ENCODE data around the gene SLC6A5.

- TF ChIP-seq CTCF (IDR thresholded peaks at IDR 0.05 in 4 of 5, conservative IDR thresholded peaks at IDR 0.05 in 1 of 5) (no peak), POLR2A (IDR thresholded peaks at IDR 0.05) (no peak)
Observed at GRCh38 chr11:20652150-20652806, 52.9 kb downstream of the SLC6A5 start.
